Renal pelvis (tissue), 4 donors: ENCODE results near the gene STON2. TPM values are rescaled to one million over a fixed set of nuclear protein-coding genes. Genes with fewer than 3 reads are reported as not detected.
A peak's percentile ranks its signal among the peaks of the same experiment; 100 is the strongest.

Experiments
- DNase-seq: peaks from one replicate; pipeline ENCODE4 v3.0.0-alpha.2; 2013
- polyA plus RNA-seq, 3 donors: library from polyadenylated mRNA; unstranded; fragments of 120-200 nt; gene quantifications; one replicate each; pipeline ENCODE4 v1.2.1, GENCODE V29; 2013; ENCODE audit not compliant: insufficient read length in 3 of 3

The STON2 gene
- polyA plus RNA-seq, 3 donors: 39.6 to 68.3 (median 54.3) TPM

- no peak for DNase-seq
Measured at GRCh38 chr14:81427348-81428058, 27.4 kb upstream of the STON2 start.

GRCh38 chr14:81423504-81423903 is 23.4 kb upstream of the STON2 start:
- DNase-seq: no peak

GRCh38 chr14:81418057-81418790 is 18.1 kb upstream of the STON2 start:
- no peak for DNase-seq

- no peak for DNase-seq
Measured at GRCh38 chr14:81416981-81417380, 16.9 kb upstream of the STON2 start.

- no peak for DNase-seq
Measured at GRCh38 chr14:81416194-81416952, 16.2 kb upstream of the STON2 start.

GRCh38 chr14:81415781-81416180 is 15.7 kb upstream of the STON2 start:
- DNase-seq: no peak

- DNase-seq: no peak
Measured at GRCh38 chr14:81414123-81414522, 14.0 kb upstream of the STON2 start.

- no peak for DNase-seq
Measured at GRCh38 chr14:81412779-81413178, 12.7 kb upstream of the STON2 start.

- DNase-seq: peak; percentile 40
Measured at GRCh38 chr14:81408595-81408994, 8.5 kb upstream of the STON2 start.

- DNase-seq: no peak
Measured at GRCh38 chr14:81406863-81407262, 6.7 kb upstream of the STON2 start.

- no peak for DNase-seq
Measured at GRCh38 chr14:81402123-81402495, 2.0 kb upstream of the STON2 start.

- DNase-seq: no peak
Measured at GRCh38 chr14:81401420-81402122, 1.4 kb upstream of the STON2 start.

GRCh38 chr14:81400852-81401251 is 728 bp upstream of the STON2 start:
- no peak for DNase-seq

- no peak for DNase-seq
Measured at GRCh38 chr14:81398196-81398891, 1.8 kb downstream of the STON2 start.

GRCh38 chr14:81396113-81396512 is 4.0 kb downstream of the STON2 start:
- no peak for DNase-seq

GRCh38 chr14:81394739-81395138 is 5.4 kb downstream of the STON2 start:
- DNase-seq: no peak

- DNase-seq: no peak
Measured at GRCh38 chr14:81392976-81393643, 7.0 kb downstream of the STON2 start.

- no peak for DNase-seq
Measured at GRCh38 chr14:81392052-81392451, 8.1 kb downstream of the STON2 start.

GRCh38 chr14:81390696-81391095 is 9.4 kb downstream of the STON2 start:
- no peak for DNase-seq

- no peak for DNase-seq
Measured at GRCh38 chr14:81388336-81388735, 11.8 kb downstream of the STON2 start.

- DNase-seq: no peak
Measured at GRCh38 chr14:81386290-81386745, 13.8 kb downstream of the STON2 start.
